ENCODE measurements around the gene HAPLN3. TPM values are rescaled to one million over a fixed set of nuclear protein-coding genes. Genes with fewer than 3 reads are reported as not detected.

HAPLN3 gene
- total RNA-seq, 1 experiment from 2014 or later: 60.6 TPM

DNA sequence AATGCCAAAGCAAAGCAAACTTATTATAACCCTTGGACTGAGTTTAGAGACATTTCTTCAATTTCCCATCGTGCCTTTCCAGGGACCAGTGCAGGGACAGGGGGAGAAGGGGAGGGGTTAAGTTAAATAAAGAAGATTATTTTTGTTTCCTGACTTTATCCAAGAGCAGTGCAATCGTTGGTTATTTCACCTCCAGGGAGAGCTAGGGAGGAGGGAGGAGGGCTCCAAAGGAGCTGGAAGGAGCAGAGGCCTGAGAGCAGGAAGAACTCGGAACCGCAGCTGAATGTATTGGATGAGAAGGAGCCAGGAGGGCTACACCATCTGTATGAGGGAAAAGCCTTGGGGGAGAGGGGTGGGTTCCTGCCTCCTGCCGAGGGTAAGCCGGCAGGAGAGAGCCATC, 20.7 kb downstream of the HAPLN3 start:
- no peak for DNase-seq (ENCODE audit: low spot score)
- in situ Hi-C loops (cut with HindIII; ENCODE audit: low sequenced_read_pairs): no loop called here

DNA sequence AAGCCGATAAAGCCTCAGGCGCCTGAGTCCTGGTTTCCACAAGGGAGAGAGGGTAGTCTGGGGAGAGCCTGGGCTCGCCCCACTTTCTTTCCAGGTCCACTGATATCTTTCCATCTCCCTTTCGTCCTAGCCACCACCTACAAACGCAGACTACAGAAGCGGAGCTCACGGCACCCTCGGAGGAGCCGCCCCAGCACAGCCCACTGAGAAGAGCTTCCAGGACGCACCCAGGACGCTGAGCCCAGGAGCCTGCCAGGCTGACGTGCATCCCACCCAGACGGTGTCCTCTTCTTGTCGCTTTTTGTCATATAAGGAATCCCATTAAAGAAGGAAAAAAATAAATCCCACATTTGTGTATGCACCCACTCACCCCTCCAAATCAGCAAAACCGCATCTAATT, 21.1 kb downstream of the HAPLN3 start:
- in situ Hi-C loops (cut with HindIII; ENCODE audit: low sequenced_read_pairs): no loop called here
- no peak for DNase-seq (ENCODE audit: low spot score)

DNA sequence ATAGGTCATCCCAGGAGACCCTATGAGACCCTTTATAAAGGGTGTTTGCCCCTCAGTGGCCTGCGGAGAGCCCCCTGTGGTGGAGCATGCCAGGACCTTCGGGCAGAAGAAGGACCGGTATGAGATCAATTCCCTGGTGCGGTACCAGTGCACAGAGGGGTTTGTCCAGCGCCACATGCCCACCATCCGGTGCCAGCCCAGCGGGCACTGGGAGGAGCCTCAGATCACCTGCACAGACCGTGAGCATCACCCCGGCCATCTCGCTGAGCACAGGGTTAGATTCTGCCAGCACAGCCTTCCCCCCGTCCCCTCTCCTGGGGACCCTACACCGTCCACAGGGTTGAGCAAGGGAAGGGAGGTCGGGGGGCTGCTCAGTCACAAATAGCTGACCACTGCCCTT, 21.6 kb downstream of the HAPLN3 start:
- no peak for DNase-seq (ENCODE audit: low spot score)
- in situ Hi-C loops (cut with HindIII; ENCODE audit: low sequenced_read_pairs): no loop called here

DNA sequence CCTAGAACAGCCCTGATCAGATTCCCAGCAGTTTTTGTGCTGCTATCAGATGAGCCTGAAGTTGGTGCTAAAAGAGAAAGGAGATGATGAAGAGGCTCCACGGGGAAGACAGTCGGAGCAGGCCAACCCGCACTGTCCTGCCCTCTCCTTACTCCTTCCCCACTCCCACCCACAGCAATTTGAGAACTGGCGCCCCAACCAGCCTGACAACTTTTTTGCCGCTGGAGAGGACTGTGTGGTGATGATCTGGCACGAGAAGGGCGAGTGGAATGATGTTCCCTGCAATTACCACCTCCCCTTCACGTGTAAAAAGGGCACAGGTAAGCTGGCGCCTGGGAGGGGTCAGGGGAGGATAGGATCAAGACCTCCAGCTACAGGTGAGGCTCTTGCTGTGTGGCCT, 22.6 kb downstream of the HAPLN3 start:
- DNase-seq (ENCODE audit: low spot score): no peak
- in situ Hi-C loops (cut with HindIII; ENCODE audit: low sequenced_read_pairs): no loop called here

DNA sequence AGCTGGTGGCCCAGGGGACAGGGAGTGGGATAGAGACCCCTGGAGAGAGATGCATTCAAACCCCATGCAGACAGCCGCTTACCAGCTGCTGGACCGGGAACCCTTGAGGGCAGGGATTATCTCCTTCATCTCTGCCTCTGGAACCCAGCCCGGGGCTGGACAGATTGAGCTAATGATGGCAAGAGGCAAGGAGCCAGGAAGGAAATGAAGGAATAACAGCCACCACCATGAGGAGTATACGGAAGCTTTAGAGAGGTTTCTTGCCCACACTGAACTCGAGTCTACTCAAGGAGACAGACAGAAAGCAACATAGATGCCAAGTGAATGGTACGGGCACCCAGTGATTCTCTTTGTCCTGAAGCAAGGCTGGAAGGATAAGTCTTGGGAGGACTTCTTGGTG, 23.2 kb downstream of the HAPLN3 start:
- in situ Hi-C loops (cut with HindIII; ENCODE audit: low sequenced_read_pairs): no loop called here
- DNase-seq (ENCODE audit: low spot score): no peak

DNA sequence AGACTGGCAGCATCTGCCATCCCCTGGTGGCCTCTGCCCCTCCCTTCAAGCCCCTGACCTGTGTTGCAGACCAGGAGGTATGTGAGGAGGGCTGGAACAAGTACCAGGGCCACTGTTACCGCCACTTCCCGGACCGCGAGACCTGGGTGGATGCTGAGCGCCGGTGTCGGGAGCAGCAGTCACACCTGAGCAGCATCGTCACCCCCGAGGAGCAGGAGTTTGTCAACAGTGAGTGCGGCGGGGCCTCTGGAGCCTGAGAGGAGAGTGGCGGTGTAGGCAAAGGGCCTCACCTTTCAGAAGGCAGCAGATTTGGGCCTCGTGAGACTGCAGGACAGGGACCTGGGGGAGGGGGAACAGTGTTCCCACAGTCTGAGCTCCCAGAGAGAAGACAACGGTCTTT, 24.0 kb downstream of the HAPLN3 start:
- in situ Hi-C loops (cut with HindIII; ENCODE audit: low sequenced_read_pairs): no loop called here
- no peak for DNase-seq (ENCODE audit: low spot score)

DNA sequence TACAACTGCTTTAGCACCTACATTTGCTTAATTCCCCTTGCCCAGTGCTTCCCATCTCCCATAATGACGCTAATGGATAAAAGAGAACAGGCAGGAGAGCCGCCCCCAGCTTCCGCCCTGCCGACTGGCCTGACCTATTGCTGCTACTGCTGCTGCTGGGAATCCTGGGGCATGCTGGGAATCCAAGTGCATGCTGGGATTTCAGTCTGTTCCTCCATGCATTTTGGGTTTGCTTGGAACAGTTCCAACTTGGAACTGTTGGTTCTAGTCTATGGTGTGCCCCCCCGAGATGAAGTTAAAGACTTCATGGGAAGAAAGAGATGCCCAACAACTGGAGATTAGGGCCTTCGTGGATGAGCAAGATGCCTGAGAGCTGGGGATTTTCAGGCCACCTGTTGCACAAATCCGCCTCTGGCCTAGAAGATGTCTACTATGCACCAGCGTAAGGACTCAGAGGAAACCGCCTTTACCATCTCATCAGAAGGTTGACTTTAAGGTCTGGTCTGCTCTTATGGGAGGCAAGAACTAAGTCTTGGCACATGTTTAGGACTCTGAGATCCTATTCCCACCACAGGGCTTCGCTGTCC, 29.0 kb downstream of the HAPLN3 start:
- in situ Hi-C loops (cut with HindIII; ENCODE audit: low sequenced_read_pairs): no loop called here
- DNase-seq (ENCODE audit: low spot score): no peak

DNA sequence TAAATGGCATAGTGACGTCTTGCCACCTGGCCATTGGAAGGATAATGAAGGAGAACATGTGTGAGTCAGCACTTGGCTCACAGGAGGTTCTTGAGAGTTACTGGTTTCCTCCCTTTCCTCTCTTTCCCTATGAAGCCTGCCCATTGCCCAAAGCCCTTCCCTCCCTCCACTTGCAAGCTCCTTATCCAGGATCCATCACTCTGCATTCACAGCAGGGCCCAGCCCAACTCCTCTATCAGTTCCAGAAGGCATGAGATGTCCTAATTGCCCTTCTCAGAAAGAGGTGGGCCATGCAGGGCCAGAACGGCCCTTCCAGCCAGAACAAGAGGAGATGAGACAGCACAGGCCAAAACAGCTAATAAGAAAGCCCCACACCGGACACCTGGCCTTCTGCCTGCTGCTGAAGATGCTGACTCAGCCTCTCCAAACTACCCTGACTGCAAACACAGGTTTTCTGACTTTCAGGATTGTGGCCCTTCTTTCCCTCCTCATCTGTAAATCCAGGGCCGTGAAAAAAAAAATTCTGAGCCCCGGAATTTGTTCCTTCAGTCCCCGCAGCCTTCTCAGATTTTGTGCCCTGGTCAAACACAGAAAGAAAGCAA, 29.7 kb downstream of the HAPLN3 start:
- in situ Hi-C loops (cut with HindIII; ENCODE audit: low sequenced_read_pairs): no loop called here
- DNase-seq (ENCODE audit: low spot score): no peak

DNA sequence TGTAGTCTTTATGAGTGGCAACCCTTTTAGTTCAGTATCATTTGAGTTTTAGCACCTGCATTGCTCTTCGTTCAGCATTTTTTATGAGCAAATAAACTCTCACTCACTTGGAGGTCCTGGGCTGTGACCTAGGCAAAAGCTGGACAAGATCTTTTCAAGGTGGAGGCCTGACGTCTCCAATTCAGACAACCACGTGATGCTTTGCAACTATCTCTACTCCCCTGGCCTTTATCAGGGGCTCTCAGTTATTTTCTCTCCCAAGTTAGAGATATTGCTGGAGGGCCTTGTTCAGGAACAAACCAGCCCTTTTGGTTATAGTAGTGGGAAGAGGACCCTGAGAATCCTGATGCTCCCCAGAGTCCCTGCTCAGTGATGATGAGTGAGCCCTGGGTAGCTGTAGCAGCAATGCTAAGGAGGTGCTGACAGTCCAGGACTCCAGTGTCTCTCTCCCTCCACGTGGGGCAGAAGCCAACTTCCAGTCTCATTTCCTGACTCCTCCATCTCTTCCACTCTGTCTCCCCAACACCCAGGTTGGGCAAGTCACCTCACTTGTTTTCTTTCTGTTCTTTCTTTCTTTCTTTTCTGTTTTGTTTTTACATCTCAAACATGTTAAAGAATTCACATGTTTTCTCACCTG, 30.4 kb downstream of the HAPLN3 start:
- no peak for DNase-seq (ENCODE audit: low spot score)
- in situ Hi-C loops (cut with HindIII; ENCODE audit: low sequenced_read_pairs): no loop called here

DNA sequence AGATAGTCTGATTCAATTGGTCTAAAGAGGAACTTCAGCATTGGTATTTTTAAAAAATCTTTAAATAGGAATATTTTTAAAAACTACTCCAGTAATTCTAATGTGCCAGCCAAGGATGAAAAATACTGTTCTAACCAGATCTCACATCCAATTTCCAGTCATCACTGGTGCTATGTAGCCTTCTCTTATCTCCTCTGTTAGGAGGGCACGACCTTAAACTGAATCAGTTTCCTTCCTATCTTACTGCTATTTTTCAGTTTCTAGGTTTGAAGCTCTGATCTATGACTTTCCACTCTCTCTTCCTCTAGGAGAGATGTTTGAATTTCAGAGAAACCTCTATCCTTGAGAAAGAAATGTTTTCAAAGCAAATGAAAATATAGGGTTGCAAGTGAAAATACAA, 31.9 kb downstream of the HAPLN3 start:
- in situ Hi-C loops (cut with HindIII; ENCODE audit: low sequenced_read_pairs): no loop called here
- DNase-seq (ENCODE audit: low spot score): no peak

DNA sequence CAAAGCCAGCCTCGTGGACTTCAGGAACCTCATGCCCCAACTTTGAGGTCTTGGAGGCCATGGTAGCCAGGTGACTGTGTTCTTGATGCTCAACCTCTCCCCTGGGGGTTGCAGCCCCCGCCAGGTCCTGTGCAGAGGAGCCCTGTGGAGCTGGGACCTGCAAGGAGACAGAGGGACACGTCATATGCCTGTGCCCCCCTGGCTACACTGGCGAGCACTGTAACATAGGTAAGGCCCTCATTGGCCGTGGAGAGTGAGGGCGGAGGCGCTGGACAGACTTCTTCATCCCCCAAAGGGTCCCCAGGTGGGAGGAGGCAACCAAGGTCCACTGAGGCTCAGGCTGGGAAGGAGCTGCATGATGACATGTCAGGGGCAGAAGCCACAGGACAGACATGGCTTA, 35.1 kb downstream of the HAPLN3 start:
- no peak for DNase-seq (ENCODE audit: low spot score)
- in situ Hi-C loops (cut with HindIII; ENCODE audit: low sequenced_read_pairs): no loop called here

DNA sequence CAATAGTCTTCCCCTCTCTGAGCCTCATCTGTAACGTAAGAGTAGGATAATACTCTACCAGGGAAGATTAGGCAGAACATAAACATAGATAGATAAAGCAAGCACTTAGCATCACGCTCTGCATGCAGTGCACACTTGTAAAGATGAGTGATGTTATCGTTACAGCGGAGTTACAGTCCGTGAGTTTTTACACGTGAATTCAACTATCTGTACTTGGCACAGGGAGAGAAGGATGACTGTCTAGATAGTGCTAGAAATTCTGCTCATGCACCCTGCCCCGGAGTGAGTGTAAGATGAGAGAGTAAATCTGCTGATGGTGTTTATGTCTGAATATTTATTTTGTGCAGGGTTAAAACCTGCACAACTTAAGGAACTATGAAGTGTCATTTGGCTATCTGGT, 35.8 kb downstream of the HAPLN3 start:
- in situ Hi-C loops (cut with HindIII; ENCODE audit: low sequenced_read_pairs): no loop called here
- no peak for DNase-seq (ENCODE audit: low spot score)

DNA sequence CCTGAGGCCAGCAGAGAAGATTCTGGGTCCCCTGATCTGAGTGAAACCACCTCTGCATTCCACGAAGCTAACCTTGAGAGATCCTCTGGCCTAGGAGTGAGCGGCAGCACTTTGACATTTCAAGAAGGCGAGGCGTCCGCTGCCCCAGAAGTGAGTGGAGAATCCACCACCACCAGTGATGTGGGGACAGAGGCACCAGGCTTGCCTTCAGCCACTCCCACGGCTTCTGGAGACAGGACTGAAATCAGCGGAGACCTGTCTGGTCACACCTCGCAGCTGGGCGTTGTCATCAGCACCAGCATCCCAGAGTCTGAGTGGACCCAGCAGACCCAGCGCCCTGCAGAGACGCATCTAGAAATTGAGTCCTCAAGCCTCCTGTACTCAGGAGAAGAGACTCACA, 36.4 kb downstream of the HAPLN3 start:
- in situ Hi-C loops (cut with HindIII; ENCODE audit: low sequenced_read_pairs): no loop called here
- DNase-seq (ENCODE audit: low spot score): no peak

DNA sequence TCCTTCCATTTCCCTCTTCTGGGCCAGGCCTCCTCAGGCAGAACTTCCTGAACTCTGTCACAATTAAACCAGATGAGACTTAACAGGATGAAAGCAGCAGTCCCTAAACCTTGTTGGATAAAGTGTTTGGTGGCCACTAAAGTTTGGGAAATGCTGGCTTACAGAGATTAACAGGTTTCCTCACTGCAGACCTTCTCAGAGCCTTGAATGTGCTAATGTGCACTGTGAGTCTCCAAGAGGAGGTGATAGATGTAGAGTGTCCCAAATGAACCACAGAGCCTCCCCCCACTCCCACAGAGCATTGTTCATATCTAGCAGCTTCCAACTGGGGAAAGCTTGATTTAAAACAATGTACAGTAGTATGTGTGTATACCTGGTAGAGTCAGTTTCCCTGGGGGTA, 42.9 kb downstream of the HAPLN3 start:
- in situ Hi-C loops (cut with HindIII; ENCODE audit: low sequenced_read_pairs): no loop called here
- no peak for DNase-seq (ENCODE audit: low spot score)

DNA sequence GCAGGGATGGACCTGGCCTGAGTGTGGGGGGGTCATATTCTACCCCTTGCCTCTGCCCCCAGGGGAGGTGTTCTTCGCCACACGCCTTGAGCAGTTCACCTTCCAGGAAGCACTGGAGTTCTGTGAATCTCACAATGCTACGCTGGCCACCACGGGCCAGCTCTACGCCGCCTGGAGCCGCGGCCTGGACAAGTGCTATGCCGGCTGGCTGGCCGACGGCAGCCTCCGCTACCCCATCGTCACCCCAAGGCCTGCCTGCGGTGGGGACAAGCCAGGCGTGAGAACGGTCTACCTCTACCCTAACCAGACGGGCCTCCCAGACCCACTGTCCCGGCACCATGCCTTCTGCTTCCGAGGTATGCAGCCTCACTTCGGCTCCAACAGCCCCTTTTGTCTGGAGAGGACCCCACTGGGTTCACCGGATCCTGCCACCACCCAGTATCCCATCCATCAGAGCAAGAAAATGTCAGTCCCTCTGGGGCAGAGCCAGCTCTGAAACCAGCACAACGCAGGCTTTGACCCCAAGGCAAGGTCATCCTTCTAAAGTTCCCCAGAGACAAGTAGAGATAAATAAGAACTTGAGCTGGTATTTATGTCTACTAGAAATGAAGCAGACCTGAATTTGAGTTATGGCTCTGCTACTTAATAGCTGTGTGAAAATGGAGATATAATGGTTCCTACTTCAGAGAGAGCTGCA, 45.8 kb downstream of the HAPLN3 start:
- DNase-seq (ENCODE audit: low spot score): no peak
- in situ Hi-C loops (cut with HindIII; ENCODE audit: low sequenced_read_pairs): no loop called here

DNA sequence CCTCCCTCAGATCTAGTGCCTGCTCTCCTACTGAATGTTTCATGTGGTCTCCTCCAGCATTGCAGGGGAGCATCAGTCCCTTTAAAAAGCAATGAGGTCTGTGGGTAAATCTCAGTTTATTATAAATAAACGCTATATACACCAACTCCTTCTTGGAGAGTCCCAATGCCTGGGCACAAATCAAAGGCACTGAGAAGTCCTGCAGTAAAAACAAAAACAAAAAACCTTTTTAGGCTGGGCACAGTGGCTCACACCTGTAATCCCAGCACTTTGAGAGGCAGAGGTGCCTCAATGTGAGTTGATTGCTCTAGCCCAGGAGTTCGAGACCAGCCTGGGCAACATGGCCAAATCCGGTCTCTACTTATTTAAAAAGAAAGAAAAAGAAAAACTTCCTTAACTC, 47.1 kb downstream of the HAPLN3 start:
- DNase-seq (ENCODE audit: low spot score): no peak
- in situ Hi-C loops (cut with HindIII; ENCODE audit: low sequenced_read_pairs): no loop called here

DNA sequence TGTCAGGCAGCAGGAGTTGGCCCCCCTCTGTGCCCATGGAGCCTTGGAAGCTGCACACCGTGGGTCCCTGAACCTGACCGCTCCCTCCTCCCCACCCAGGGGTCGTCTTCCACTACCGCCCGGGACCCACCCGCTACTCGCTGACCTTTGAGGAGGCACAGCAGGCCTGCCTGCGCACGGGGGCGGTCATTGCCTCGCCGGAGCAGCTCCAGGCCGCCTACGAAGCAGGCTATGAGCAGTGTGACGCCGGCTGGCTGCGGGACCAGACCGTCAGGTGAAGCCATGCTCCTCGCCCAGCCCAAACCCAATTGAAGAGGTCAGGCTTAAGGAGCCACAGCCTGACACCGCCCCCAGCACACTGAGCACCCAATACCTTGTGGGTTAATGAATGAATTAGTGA, 48.2 kb downstream of the HAPLN3 start:
- in situ Hi-C loops (cut with HindIII; ENCODE audit: low sequenced_read_pairs): no loop called here

DNA sequence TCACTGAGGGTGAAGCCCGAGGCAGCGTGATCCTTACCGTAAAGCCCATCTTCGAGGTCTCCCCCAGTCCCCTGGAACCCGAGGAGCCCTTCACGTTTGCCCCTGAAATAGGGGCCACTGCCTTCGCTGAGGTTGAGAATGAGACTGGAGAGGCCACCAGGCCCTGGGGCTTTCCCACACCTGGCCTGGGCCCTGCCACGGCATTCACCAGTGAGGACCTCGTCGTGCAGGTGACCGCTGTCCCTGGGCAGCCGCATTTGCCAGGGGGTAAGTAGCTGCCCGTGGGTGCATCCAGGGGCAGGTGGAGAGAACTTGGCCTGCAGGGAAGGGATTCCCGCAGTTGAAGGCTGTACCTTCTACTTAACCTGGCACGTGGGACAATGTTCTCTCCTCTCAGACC, 49.7 kb downstream of the HAPLN3 start:
- DNase-seq (ENCODE audit: low spot score): no peak
- in situ Hi-C loops (cut with HindIII; ENCODE audit: low sequenced_read_pairs): no loop called here

More for the DNA sequence above, 48.2 kb downstream of the HAPLN3 start:
- no peak for DNase-seq (ENCODE audit: low spot score)

DNA sequence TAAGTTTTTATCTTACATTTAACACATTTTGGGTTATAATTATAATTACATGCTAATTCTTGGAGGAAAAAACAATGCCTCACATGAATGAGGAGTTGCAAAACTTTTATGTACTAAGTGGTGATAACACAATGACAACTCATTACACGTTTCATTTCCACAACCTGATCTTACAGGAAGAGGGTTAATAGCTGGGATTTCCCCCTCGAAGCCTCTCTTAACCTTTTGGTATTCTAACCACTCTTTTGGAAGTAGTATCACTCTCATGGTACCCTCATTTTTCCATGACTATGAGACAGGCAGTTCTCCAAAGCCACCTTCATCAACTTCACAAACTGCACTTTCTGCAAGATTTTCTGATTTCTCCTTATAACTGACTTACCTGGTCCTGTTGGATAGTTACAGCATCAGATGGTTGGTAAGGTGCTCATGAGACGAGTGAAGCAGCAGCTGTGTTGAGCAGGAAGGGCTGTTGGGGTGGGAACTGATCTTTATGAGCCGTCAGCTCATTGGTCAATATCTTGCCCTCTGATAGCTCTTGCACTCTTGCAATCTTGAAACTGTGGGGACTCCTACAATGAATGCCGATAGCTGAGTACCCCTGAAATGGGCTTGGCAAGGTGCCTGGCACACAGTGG, 50.5 kb downstream of the HAPLN3 start:
- in situ Hi-C loops (cut with HindIII; ENCODE audit: low sequenced_read_pairs): no loop called here
- DNase-seq (ENCODE audit: low spot score): no peak

DNA sequence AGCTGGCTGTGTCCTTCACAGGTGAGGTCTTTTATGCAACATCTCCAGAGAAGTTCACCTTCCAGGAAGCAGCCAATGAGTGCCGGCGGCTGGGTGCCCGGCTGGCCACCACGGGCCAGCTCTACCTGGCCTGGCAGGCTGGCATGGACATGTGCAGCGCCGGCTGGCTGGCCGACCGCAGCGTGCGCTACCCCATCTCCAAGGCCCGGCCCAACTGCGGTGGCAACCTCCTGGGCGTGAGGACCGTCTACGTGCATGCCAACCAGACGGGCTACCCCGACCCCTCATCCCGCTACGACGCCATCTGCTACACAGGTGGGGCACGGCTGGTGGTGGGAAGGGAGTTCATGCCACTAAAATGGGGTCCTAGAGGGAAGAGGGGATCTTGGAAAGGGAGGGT, 52.0 kb downstream of the HAPLN3 start:
- no peak for DNase-seq (ENCODE audit: low spot score)
- in situ Hi-C loops (cut with HindIII; ENCODE audit: low sequenced_read_pairs): no loop called here
